ENCODE measurements around the gene CLEC16A.

DNA sequence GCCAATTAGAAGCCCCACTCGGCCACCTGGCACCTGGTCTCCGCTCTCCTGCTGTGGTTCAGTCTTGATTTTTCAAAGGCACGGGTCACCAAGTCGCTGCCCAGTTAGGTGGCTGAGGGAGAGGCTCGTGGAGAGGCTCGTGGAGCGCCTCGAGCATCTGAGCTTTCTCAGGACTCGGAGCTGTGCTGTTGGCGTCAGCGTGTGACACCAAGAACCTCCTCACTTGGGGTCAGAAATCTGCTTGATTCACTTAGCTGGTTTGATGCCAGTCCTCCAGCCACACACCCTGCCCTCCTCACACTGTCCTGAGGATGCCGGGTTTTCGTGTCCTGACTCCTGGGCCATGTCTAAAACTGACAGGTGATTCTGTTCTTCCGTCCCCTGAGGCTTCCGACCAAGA, 229.1 kb downstream of the CLEC16A start:
- TF ChIP-seq, protein P1, sequence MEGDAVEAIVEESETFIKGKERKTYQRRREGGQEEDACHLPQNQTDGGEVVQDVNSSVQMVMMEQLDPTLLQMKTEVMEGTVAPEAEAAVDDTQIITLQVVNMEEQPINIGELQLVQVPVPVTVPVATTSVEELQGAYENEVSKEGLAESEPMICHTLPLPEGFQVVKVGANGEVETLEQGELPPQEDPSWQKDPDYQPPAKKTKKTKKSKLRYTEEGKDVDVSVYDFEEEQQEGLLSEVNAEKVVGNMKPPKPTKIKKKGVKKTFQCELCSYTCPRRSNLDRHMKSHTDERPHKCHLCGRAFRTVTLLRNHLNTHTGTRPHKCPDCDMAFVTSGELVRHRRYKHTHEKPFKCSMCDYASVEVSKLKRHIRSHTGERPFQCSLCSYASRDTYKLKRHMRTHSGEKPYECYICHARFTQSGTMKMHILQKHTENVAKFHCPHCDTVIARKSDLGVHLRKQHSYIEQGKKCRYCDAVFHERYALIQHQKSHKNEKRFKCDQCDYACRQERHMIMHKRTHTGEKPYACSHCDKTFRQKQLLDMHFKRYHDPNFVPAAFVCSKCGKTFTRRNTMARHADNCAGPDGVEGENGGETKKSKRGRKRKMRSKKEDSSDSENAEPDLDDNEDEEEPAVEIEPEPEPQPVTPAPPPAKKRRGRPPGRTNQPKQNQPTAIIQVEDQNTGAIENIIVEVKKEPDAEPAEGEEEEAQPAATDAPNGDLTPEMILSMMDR (IDR thresholded peaks at IDR 0.05; ENCODE audit: insufficient read depth, low read length), result no peak
- TF ChIP-seq POLR2AphosphoS5 (IDR thresholded peaks at IDR 0.05; ENCODE audit: low read depth), result no peak

All from HL-60 (cell line).